ENCODE data around the gene HIGD1C. TPM values are rescaled to one million over a fixed set of nuclear protein-coding genes. Genes with fewer than 3 reads are reported as not detected.
A peak's percentile ranks its signal among the peaks of the same experiment; 100 is the strongest.

The HIGD1C gene
- total RNA-seq, 1 donor from 2014 or later = not detected

DNA sequence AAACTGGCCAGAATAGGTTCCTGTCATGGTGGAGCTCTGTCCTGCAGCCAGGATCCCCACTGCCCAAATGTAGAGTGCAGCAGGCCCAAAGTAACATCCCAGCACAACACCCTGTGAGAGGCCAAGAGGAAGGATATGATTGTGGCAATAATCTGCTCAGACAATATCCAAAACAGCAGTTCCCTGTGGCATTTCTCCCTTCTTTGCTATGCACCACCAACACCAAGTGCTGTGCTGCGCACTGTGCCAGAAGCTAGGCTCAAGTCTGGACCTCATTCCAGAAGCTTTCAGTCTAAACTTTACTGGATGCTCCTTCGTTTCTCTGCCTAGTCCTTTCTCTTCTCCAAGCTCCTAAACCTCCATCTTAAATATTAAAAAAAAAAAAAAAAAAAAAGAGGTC lies 40.5 kb downstream of the HIGD1C start:
- H3K36me3 Mint-ChIP-seq (ENCODE audit: low read depth) = peaks cover 13% of the 10 kb centered on the region
- no peak overlapping the region for H3K27ac Mint-ChIP-seq (ENCODE audit: unreplicated experiment)
- H3K27me3 Mint-ChIP-seq (ENCODE audit: low read depth) = no peaks in the 10 kb centered on the region
- H3K4me1 Mint-ChIP-seq = no peaks in the 10 kb centered on the region
- TF ChIP-seq, protein P1, sequence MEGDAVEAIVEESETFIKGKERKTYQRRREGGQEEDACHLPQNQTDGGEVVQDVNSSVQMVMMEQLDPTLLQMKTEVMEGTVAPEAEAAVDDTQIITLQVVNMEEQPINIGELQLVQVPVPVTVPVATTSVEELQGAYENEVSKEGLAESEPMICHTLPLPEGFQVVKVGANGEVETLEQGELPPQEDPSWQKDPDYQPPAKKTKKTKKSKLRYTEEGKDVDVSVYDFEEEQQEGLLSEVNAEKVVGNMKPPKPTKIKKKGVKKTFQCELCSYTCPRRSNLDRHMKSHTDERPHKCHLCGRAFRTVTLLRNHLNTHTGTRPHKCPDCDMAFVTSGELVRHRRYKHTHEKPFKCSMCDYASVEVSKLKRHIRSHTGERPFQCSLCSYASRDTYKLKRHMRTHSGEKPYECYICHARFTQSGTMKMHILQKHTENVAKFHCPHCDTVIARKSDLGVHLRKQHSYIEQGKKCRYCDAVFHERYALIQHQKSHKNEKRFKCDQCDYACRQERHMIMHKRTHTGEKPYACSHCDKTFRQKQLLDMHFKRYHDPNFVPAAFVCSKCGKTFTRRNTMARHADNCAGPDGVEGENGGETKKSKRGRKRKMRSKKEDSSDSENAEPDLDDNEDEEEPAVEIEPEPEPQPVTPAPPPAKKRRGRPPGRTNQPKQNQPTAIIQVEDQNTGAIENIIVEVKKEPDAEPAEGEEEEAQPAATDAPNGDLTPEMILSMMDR (conservative IDR thresholded peaks at IDR 0.05) = no peak
- H3K9me3 Mint-ChIP-seq = no peaks in the 10 kb centered on the region
- no peak for DNase-seq (ENCODE audit: low read depth, low spot score)
- no peak overlapping the region for H3K4me3 Mint-ChIP-seq

DNA sequence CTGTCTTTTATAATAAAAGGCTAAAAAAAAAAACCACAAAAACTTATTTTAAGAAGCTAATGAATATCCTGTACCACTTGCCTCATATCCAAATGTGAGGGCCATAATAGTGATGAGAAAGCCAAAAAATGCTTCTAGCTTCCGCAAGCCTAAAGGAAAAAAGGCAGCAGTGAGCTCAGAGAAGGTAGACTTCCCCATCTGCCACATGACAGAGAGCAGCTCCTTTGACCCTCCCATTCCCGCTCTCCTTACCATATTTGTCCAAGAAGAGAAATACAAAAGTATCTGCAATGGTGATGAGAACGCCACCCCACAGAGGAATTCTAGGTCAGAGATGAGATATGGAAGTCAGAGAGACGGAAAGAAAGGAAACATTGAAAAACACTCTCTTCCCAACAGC lies 46.7 kb downstream of the HIGD1C start:
- H3K27ac Mint-ChIP-seq (ENCODE audit: unreplicated experiment) = peak overlapping the region; percentile 46
- TF ChIP-seq, protein P1 (conservative IDR thresholded peaks at IDR 0.05) = no peak
- H3K36me3 Mint-ChIP-seq (ENCODE audit: low read depth) = peaks cover 18% of the 10 kb centered on the region
- no peak for DNase-seq (ENCODE audit: low read depth, low spot score)
- H3K27me3 Mint-ChIP-seq (ENCODE audit: low read depth) = no peaks in the 10 kb centered on the region
- peaks cover 4% of the 10 kb centered on the region for H3K4me1 Mint-ChIP-seq
- H3K9me3 Mint-ChIP-seq = no peaks in the 10 kb centered on the region
- H3K4me3 Mint-ChIP-seq = no peak overlapping the region

DNA sequence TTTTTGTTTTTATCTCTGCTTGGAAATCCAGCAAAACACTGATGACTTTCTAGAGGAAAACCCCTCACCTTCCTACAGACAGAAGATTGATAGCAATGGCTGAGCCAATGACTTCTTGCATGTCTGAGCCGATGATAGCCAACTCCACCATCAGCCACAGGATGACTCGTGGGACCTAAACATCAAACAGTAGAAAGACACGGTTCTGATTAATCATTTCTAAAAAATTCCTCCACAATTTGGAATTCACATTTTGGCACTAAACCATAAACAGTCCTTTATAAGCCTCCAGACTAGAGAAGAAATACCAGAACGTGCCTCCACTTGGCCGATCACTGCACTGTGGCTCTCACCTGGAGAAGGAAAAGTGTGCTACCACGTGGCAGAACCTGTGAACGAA lies 47.9 kb downstream of the HIGD1C start:
- H3K36me3 Mint-ChIP-seq (ENCODE audit: low read depth) = peaks cover 15% of the 10 kb centered on the region
- H3K4me3 Mint-ChIP-seq = no peak overlapping the region
- peaks cover 15% of the 10 kb centered on the region for H3K4me1 Mint-ChIP-seq
- no peak overlapping the region for H3K27ac Mint-ChIP-seq (ENCODE audit: unreplicated experiment)
- H3K27me3 Mint-ChIP-seq (ENCODE audit: low read depth) = no peaks in the 10 kb centered on the region
- TF ChIP-seq, protein P1 (conservative IDR thresholded peaks at IDR 0.05) = no peak
- DNase-seq (ENCODE audit: low read depth, low spot score) = no peak
- no peaks in the 10 kb centered on the region for H3K9me3 Mint-ChIP-seq

DNA sequence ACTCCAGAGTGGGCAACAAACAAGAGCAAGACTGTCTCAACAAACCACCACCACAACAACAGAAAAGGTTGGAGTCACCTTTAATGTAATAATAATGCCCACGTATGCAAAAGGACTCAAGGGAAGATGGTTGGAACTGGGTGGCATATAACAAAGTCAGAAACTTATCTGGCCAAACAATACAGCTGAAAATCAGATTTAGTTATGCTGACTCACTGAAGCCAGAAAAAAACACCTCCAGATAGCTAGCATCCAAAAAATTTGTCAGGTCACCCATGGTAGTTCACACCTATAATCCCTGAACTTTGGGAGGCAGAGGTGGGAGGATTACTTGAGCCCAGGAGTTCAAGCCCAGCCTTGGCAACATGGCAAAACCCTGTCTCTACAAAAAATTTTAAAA lies 49.5 kb downstream of the HIGD1C start:
- H3K27me3 Mint-ChIP-seq (ENCODE audit: low read depth) = no peaks in the 10 kb centered on the region
- H3K4me3 Mint-ChIP-seq = no peak overlapping the region
- H3K36me3 Mint-ChIP-seq (ENCODE audit: low read depth) = peaks cover 15% of the 10 kb centered on the region
- TF ChIP-seq, protein P1 (conservative IDR thresholded peaks at IDR 0.05) = no peak
- H3K4me1 Mint-ChIP-seq = peaks cover 19% of the 10 kb centered on the region
- no peak for DNase-seq (ENCODE audit: low read depth, low spot score)
- no peaks in the 10 kb centered on the region for H3K9me3 Mint-ChIP-seq
- H3K27ac Mint-ChIP-seq (ENCODE audit: unreplicated experiment) = no peak overlapping the region

DNA sequence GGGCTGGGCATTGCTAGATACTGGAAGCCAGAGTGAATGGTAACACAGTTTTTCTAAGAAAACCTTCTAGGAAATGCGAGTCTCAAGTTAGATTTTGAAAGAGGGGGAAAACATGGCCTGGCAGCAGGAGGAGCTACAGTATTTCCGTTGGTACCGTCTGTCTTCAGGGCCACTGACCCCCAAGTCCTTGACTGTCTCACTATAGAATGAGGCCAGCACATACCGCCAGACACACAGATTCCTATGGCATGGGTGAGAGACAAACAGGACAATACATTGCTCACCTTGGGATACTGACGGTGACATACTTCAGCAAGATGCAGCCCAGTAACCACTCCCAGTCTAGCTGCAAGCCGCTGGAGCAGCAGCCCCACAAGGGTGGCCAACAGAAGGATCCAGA lies 52.2 kb downstream of the HIGD1C start:
- Mint-ChIP-seq H3K4me1 (peaks cover 28% of the 10 kb centered on the region), H3K27ac (ENCODE audit: unreplicated experiment) (no peak overlapping the region), H3K9me3 (no peaks in the 10 kb centered on the region), H3K36me3 (ENCODE audit: low read depth) (peaks cover 17% of the 10 kb centered on the region), H3K27me3 (ENCODE audit: low read depth) (no peaks in the 10 kb centered on the region), H3K4me3 (no peak overlapping the region)
- no peak for DNase-seq (ENCODE audit: low read depth, low spot score)
- TF ChIP-seq, protein P1 (conservative IDR thresholded peaks at IDR 0.05) = no peak

DNA sequence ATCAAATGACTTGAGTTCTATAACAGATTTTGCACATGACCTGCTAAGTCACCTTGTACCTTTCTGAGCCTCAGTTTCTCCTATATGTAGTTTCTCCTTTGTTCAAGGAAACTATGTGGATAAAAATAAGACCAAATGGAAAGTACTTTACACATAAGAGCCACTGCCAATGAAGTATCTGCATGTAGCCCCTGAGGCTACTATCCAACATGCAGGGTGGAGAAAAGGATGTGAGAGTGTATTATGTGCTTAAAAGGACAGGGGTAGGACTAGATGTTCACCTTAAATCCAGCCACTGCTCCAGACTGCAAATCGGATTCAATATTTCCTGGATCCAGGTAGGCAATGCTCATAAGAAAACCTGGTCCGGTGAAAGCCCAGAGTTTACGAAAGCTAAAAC lies 52.7 kb downstream of the HIGD1C start:
- TF ChIP-seq, protein P1 (conservative IDR thresholded peaks at IDR 0.05) = no peak
- H3K9me3 Mint-ChIP-seq = no peaks in the 10 kb centered on the region
- no peak overlapping the region for H3K4me3 Mint-ChIP-seq
- H3K27ac Mint-ChIP-seq (ENCODE audit: unreplicated experiment) = no peak overlapping the region
- DNase-seq (ENCODE audit: low read depth, low spot score) = no peak
- H3K27me3 Mint-ChIP-seq (ENCODE audit: low read depth) = no peaks in the 10 kb centered on the region
- H3K36me3 Mint-ChIP-seq (ENCODE audit: low read depth) = peaks cover 15% of the 10 kb centered on the region
- peaks cover 28% of the 10 kb centered on the region for H3K4me1 Mint-ChIP-seq
